Hematopoietic multipotent progenitor cell (in vitro differentiated cells): Measurements from ENCODE around the gene EXOSC2. TPM values are rescaled to one million over a fixed set of nuclear protein-coding genes. Genes with fewer than 3 reads are reported as not detected.

Source experiments
- DNase-seq, 3 donors: peaks; one replicate each; pipeline ENCODE4 v3.0.0-alpha.2; 2011 to 2015; ENCODE audit warnings: low read depth in 2 of 3, low spot score in 2 of 3
- total RNA-seq: library from RNA; depleted of rRNA; stranded (reverse); fragments of >200 nt; gene quantifications from one replicate; pipeline ENCODE4 v1.2.3, GENCODE V29; 2012

EXOSC2 gene
- total RNA-seq = 33.4 TPM

- peak; percentile 92 to 98 (median 98) for DNase-seq
Measured at GRCh38 chr9:130693426-130694191, at the start of gene EXOSC2. Gene EXOSC2, plus strand, starts transcription at chr9:130693780. Its CDS starts 12 bp downstream, at chr9:130693792.

GRCh38 chr9:130651221-130651620 lies 42.4 kb upstream of the EXOSC2 start:
- DNase-seq = no peak

- no peak for DNase-seq
Measured at GRCh38 chr9:130651752-130652151, 41.8 kb upstream of the EXOSC2 start.

- no peak for DNase-seq
Measured at GRCh38 chr9:130654879-130655278, 38.7 kb upstream of the EXOSC2 start.

GRCh38 chr9:130658893-130659698 lies 34.5 kb upstream of the EXOSC2 start:
- no peak for DNase-seq

GRCh38 chr9:130659699-130660248 lies 33.8 kb upstream of the EXOSC2 start:
- DNase-seq = no peak

GRCh38 chr9:130660326-130660682 lies 33.3 kb upstream of the EXOSC2 start:
- DNase-seq = no peak

- peak in 1 of 3 donors; percentile 29 for DNase-seq
Measured at GRCh38 chr9:130660683-130661450, 32.7 kb upstream of the EXOSC2 start.

- no peak for DNase-seq
Measured at GRCh38 chr9:130661451-130662098, 32.0 kb upstream of the EXOSC2 start.

GRCh38 chr9:130662099-130662969 lies 31.2 kb upstream of the EXOSC2 start:
- DNase-seq = no peak

GRCh38 chr9:130662970-130663257 lies 30.7 kb upstream of the EXOSC2 start:
- no peak for DNase-seq

- peak in 1 of 3 donors; percentile 38 for DNase-seq
Measured at GRCh38 chr9:130663258-130663976, 30.2 kb upstream of the EXOSC2 start.

GRCh38 chr9:130663977-130664250 lies 29.7 kb upstream of the EXOSC2 start:
- no peak for DNase-seq

- no peak for DNase-seq
Measured at GRCh38 chr9:130664251-130665028, 29.1 kb upstream of the EXOSC2 start, which contains the start of gene PRDM12. Gene PRDM12, plus strand, starts transcription at chr9:130664594. Its CDS starts 60 bp downstream, at chr9:130664654.

- no peak for DNase-seq
Measured at GRCh38 chr9:130665029-130665430, 28.6 kb upstream of the EXOSC2 start.

- peak in 1 of 3 donors; percentile 40 for DNase-seq
Measured at GRCh38 chr9:130665431-130666392, 27.9 kb upstream of the EXOSC2 start.
